ENCODE measurements around the gene TMEM132C. TPM values are rescaled to one million over a fixed set of nuclear protein-coding genes. Genes with fewer than 3 reads are reported as not detected.

The TMEM132C gene
- total and polyA plus RNA-seq, 2 of the 8 experiments (the other 6 are each of a cell fraction or from before 2014, with no cell fraction given): 0.23 to 0.76 TPM

DNA sequence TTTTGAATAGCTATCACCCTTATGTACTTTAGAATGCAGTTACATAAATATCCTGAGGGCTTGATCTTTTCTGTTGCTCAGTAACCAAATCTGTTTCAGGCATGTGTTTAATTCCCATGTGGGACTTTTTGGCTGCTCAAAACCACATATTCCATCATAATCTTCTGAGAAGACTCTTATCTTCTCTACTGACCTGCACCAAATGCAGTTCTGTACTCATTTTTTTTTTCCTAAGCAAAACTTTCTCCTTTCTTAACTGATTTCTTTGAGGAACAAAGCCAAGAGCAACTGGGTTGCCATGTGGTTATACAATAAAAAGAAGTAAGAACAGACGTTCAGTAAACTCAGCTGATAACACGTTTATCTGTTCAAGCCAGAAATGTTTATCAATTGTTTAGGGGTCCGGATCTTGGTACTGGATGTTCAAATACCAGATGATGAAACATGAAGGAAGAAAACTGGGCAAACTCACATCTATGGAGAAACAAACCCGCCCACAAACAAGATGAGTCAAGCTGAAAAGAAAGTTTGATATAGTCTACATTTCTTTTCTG is 50.1 kb downstream of the TMEM132C start:
- Histone ChIP-seq H3K56ac (replicated peaks; ENCODE audit: insufficient read length, low read depth, low read length) (no peak overlapping the region), H3K4ac (replicated peaks; ENCODE audit: insufficient read length, low read depth, low read length) (no peak overlapping the region), H3K27ac (ENCODE audit: low read depth, low read length) (no peak overlapping the region), H2BK12ac (ENCODE audit: low read depth, low read length) (no peak overlapping the region), H3K79me2 (ENCODE audit: control insufficient read depth in 1 of 2, insufficient read depth in 2 of 2, low read length in 2 of 2) (no peaks in the 10 kb centered on the region), H3K79me1 (ENCODE audit: low read depth, low read length) (no peaks in the 10 kb centered on the region), H2BK15ac (ENCODE audit: low read length) (no peak overlapping the region), H4K5ac (ENCODE audit: insufficient read length, low read depth, low read length) (no peak overlapping the region), H3K23ac (ENCODE audit: insufficient read length) (no peak overlapping the region), H3K9ac (replicated peaks in 1 of 4; ENCODE audit: extremely low read depth in 1 of 4, low read depth in 3 of 4, low read length in 3 of 4) (no peak overlapping the region), H2AFZ (ENCODE audit: low read length) (no peak overlapping the region), H2BK20ac (ENCODE audit: low read length) (no peak overlapping the region), H2BK5ac (ENCODE audit: low read depth, low read length) (no peak overlapping the region), H3K36me3 (ENCODE audit: control insufficient read depth in 2 of 4, insufficient read depth in 4 of 4, low read length in 3 of 4) (no peaks in the 10 kb centered on the region), H3K27me3 (replicated peaks in 1 of 4; ENCODE audit: control insufficient read depth in 3 of 4, extremely low read depth in 1 of 4, insufficient read depth in 3 of 4, low read length in 3 of 4) (0 out of 7 replicates have a peak, but pooled peaks cover 0 to 1% (median 0%) of the 10 kb centered on the region in 4 experiments), H3K9me3 (ENCODE audit: insufficient read depth in 2 of 2, low read depth in 1 of 2, low read length in 1 of 2) (no peaks in the 10 kb centered on the region), H4K20me1 (replicated peaks in 1 of 2; ENCODE audit: control insufficient read depth in 1 of 2, insufficient read depth in 2 of 2, low read length in 2 of 2) (no peaks in the 10 kb centered on the region), H3K4me2 (ENCODE audit: insufficient read depth in 1 of 2, low read depth in 2 of 2, low read length in 2 of 2) (no peak overlapping the region), H2BK120ac (replicated peaks; ENCODE audit: low read depth, low read length) (no peak overlapping the region), H3K23me2 (ENCODE audit: low read depth, low read length) (no peaks in the 10 kb centered on the region; the same call in 1 of the 2 replicates), H3K14ac (ENCODE audit: insufficient read length) (no peak overlapping the region), H3K18ac (ENCODE audit: extremely low read depth, low read length) (no peak overlapping the region), H2AK5ac (ENCODE audit: low read depth, low read length) (no peak overlapping the region), H4K91ac (replicated peaks; ENCODE audit: insufficient read length, low read length) (no peak overlapping the region), H4K8ac (ENCODE audit: extremely low read depth, insufficient read depth, low read length) (no peak overlapping the region), H3K4me1 (replicated peaks in 1 of 4; ENCODE audit: control insufficient read depth in 3 of 4, insufficient read depth in 4 of 4, low read length in 3 of 4) (no peaks in the 10 kb centered on the region), H3K4me3 (ENCODE audit: extremely low read depth in 1 of 4, insufficient read depth in 2 of 4, low read depth in 3 of 4, low read length in 4 of 4) (no peak overlapping the region)
- ChIA-PET POLR2A (ENCODE audit: partially characterized antibody) (no interaction called here), CTCF (ENCODE audit: partially characterized antibody) (interaction anchor here (1.1 kb wide), 1 partner anchor 40 kb away, joined by 3 read pairs; no protein-coding TSS in a partner anchor)
- DNase-seq (ENCODE audit: low read depth in 1 of 2, low spot score in 2 of 2) (no peak), FAIRE-seq (no peak)
- WGBS, 2 experiments (ENCODE audit: extremely low coverage in 1 of 2, insufficient coverage in 1 of 2, insufficient read length in 1 of 2, insufficient replicate concordance in 2 of 2, low coverage in 1 of 2, low lambda C conversion rate in 2 of 2, missing lambda C conversion rate in 1 of 2): 90% methylated on average over 4 of the region's 4 CpGs; no CpG with 5 or more reads in 1 of the 2 experiments
- TF ChIP-seq JUND (IDR thresholded peaks at IDR 0.05; ENCODE audit: low read length) (no peak), SRF (IDR thresholded peaks at IDR 0.05; ENCODE audit: low read depth, low read length) (no peak), MAFK (IDR thresholded peaks at IDR 0.05; ENCODE audit: low read depth, low read length) (no peak), RBBP5 (IDR thresholded peaks at IDR 0.05; ENCODE audit: borderline replicate concordance, low read depth, low read length) (no peak), NRF1 (IDR thresholded peaks at IDR 0.05; ENCODE audit: low read depth, low read length) (no peak), KDM4A (IDR thresholded peaks at IDR 0.05; ENCODE audit: low read depth, low read length, severe bottlenecking) (no peak), CTBP2 (IDR thresholded peaks at IDR 0.05; ENCODE audit: borderline replicate concordance, insufficient read depth, insufficient read length, low read length) (no peak), BRCA1 (IDR thresholded peaks at IDR 0.05; ENCODE audit: low read depth, low read length) (no peak), SIRT6 (IDR thresholded peaks at IDR 0.05; ENCODE audit: low read length) (no peak), NANOG (IDR thresholded peaks at IDR 0.05; ENCODE audit: insufficient read depth, low read depth, low read length, poor library complexity, severe bottlenecking) (no peak), TCF12 (IDR thresholded peaks at IDR 0.05; ENCODE audit: low read depth, low read length) (no peak), SIN3A (conservative IDR thresholded peaks at IDR 0.05 in 1 of 2, IDR thresholded peaks at IDR 0.05 in 1 of 2; ENCODE audit: low read depth in 1 of 2, low read length in 2 of 2) (no peak), TEAD4 (IDR thresholded peaks at IDR 0.05; ENCODE audit: low read depth, low read length) (no peak), SP2 (IDR thresholded peaks at IDR 0.05; ENCODE audit: low read length) (no peak)
